HG03439 (cell line): ENCODE results near the gene ADGRF4.
"Not testable (repeated sequence)": the region's sequence is repeated elsewhere in the genome, so short reads cannot be mapped to it uniquely, and the experiment has no call there.

ENCODE experiments used
- ATAC-seq: cut with Tn5 transposase; IDR thresholded peaks from one replicate; pipeline ENCODE4 v1.9.1; 2021; ENCODE audit warnings: mild to moderate bottlenecking, moderate library complexity; ENCODE audit not compliant: unreplicated experiment

The ADGRF4 gene

GRCh38 chr6:47733879-47734558 is 35.6 kb downstream of the ADGRF4 start:
- peak; percentile 62 for ATAC-seq

DNA sequence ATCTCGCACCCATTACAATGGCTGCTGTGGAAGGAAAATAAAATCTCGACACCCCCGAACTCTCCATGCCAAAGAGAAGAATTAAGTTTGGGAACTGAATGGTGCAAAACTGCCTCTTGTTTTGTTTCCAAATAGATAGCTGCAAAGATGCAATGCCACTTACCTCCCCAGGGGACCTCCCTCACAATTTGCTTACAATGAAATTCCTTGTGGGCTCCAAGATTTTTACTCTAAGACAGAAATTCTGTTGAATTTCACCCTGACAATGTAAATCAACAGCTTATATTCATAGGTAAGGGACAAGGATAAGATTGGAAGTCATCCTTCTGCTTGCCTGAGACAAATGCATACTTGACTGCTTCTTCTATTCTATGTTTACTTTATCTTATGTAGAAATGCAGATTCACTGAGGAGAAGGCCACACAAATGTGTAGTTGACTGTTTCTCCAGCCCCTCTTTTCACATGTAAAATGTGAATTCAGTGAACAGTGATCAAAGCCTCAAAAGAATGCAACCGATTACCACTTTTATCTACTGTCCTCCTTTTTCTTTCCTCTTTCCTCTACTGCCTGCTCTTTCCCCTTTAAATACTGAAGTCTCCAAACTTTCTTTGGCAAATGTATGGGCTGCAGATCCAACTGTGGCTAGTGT is 36.6 kb downstream of the ADGRF4 start:
- ATAC-seq, result no peak

DNA sequence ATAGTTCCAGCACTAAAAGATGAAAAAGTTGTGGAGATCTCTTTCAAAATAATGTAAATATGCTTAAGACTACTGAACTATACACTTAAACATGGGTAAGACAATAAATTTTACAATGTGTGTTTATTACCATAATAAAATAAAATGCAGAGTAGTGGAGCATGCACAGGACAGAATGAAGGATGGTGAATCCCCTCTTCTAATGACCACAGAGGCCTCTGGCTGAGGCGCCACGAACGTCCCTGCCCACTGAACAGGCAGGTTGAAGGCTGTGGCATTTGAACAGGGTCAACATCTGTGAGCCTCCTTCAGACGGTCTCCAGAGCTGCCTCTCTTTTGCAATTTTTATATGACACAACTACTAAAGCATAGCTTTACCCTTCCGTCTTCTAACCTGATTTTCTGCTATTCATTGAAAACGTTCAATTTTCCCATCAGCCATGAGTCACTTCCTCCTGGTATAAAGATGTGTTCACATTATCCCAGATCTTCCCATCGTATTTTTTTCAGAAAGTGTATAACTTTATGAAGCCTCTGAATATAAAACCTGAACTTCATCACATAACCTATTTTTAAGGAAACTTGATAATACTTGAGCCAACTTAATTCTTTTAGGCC is 37.8 kb downstream of the ADGRF4 start:
- no peak for ATAC-seq

DNA sequence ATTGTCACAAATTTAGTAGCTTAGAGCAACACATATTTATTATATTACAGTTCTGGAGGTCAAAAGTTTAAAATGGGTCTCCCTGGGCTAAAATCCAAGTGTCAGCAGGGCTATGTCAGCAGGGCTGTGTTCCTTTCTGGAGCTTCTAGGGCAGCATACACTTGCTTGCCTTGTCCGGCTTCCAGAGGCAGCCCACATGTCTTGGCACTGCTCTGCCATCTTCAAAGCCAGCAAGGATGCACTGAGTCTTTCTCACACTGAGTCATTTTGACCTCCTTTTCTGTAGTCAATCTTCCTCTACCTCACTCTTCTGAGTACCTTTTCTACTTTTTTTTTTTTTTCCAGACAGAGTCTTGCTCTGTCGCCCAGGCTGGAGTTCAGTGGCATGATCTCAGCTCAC is 39.0 kb downstream of the ADGRF4 start:
- ATAC-seq, result no peak

- ATAC-seq, result no peak
Measured at GRCh38 chr6:47740714-47741113, 42.3 kb downstream of the ADGRF4 start.

GRCh38 chr6:47741807-47742206 is 43.4 kb downstream of the ADGRF4 start:
- no peak for ATAC-seq

GRCh38 chr6:47743744-47744143 is 45.4 kb downstream of the ADGRF4 start:
- no peak for ATAC-seq

DNA sequence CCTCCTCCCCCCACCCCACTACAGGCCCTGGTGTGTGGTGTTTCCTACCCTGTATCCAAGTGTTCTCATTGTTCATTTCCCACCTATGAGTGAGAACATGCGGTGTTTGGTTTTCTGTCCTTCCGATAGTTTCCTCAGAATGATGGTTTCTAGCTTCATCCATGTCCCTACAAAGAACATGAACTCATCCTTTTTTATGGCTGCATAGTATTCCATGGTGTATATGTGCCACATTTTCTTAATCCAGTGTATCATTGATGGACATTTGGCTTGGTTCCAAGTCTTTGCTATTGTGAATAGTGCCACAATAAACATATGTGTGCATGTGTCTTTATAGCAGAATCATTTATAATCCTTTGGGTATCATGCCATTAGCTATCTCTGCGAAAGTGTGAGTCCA is 46.9 kb downstream of the ADGRF4 start:
- not testable (repeated sequence) for ATAC-seq

- no peak for ATAC-seq
Measured at GRCh38 chr6:47749757-47750156, 51.4 kb downstream of the ADGRF4 start.

GRCh38 chr6:47752801-47753200 is 54.4 kb downstream of the ADGRF4 start:
- no peak for ATAC-seq

GRCh38 chr6:47759364-47759763 is 61.0 kb downstream of the ADGRF4 start:
- no peak for ATAC-seq

- no peak for ATAC-seq
Measured at GRCh38 chr6:47762502-47762901, 64.1 kb downstream of the ADGRF4 start.

GRCh38 chr6:47766445-47766844 is 68.1 kb downstream of the ADGRF4 start:
- ATAC-seq, result no peak

- ATAC-seq, result no peak
Measured at GRCh38 chr6:47767102-47767501, 68.7 kb downstream of the ADGRF4 start.

DNA sequence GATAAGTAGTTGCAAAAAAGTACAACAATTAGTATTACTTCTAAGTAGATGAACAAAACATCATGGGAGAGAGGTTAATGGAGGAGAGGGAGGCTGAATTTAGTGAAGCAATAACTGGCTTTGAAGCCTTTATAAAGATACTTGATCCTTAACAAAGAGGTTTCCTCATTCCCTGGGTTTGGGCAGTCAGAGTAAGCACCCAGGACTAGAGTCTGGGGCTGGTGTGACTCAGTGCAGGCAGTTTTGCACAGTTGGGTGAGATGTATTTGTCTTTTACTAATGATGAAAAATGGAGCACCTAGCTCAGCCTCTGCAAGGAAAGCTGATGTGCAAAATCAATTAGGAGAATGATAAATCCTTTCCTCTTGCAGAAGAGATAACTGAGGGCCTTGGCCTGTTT is 71.6 kb downstream of the ADGRF4 start:
- no peak for ATAC-seq
